IMR-90 (cell line): ENCODE measurements around the gene TNIP1. TPM values are rescaled to one million over a fixed set of nuclear protein-coding genes. Genes with fewer than 3 reads are reported as not detected.

Experiments used
- ATAC-seq: fragments of 200-7000 bp; cut with Tn5 transposase; 2 replicates; pipeline ENCODE4 v1.9.1; 2020; ENCODE audit warnings: low read depth, mild to moderate bottlenecking, moderate library complexity
- BruUV-seq: library from RNA; stranded (reverse); fragments of 400-500 nt; replicated peaks from 2 replicates; lab custom pipeline; 2021; lab: Mats Ljungman, UMichigan
- CTCF ChIA-PET: fragments of 300-600 bp; formaldehyde crosslinking; extraction: SDS; loops from one replicate; lab custom pipeline; 2021; ENCODE audit warnings: antibody characterized with exemption; lab: Yijun Ruan, JAX
- POLR2A ChIA-PET: fragments of 300-600 bp; sonication (Branson Sonifier 250); formaldehyde crosslinking; loops from one replicate; lab custom pipeline; 2022; ENCODE audit warnings: antibody characterized with exemption; ENCODE audit not compliant: unreplicated experiment; lab: Charles Lee
- DNase-seq: peaks from one replicate; pipeline ENCODE4 v3.0.0; 2013
- H2AFZ ChIP-seq: replicated peaks from 2 replicates; pipeline ENCODE3; 2013; ENCODE audit warnings: low read length, mild to moderate bottlenecking; ENCODE audit not compliant: poor library complexity
- H2AK5ac ChIP-seq: 2 replicates; pipeline ENCODE4 v1.6.1; 2013; ENCODE audit warnings: low read depth, low read length, inconsistent platforms
- H2AK9ac ChIP-seq: replicated peaks from 2 replicates; pipeline ENCODE3; 2013; ENCODE audit warnings: mild to moderate bottlenecking, low read depth, low read length, moderate library complexity; ENCODE audit not compliant: poor library complexity
- H2BK120ac ChIP-seq: 2 replicates; pipeline ENCODE4 v1.6.1; 2013; ENCODE audit warnings: low read depth, low read length, inconsistent platforms
- H2BK15ac ChIP-seq: 3 replicates; pipeline ENCODE4 v1.6.1; 2013; ENCODE audit warnings: low read depth, low read length, inconsistent platforms
- H2BK20ac ChIP-seq: 2 replicates; pipeline ENCODE4 v1.6.1; 2013; ENCODE audit warnings: low read depth, mild to moderate bottlenecking, inconsistent platforms, low read length, moderate library complexity
- H2BK5ac ChIP-seq: 2 replicates; pipeline ENCODE4 v1.6.1; 2013; ENCODE audit warnings: mild to moderate bottlenecking, low read depth, low read length, inconsistent platforms; ENCODE audit not compliant: poor library complexity, severe bottlenecking
- H3K14ac ChIP-seq: replicated peaks from 2 replicates; pipeline ENCODE4 v1.6.1; 2013; ENCODE audit warnings: low read depth, low read length, inconsistent platforms
- H3K18ac ChIP-seq: 2 replicates; pipeline ENCODE4 v1.6.1; 2013; ENCODE audit warnings: low read depth, low read length, control low read depth
- H3K23ac ChIP-seq: 2 replicates; pipeline ENCODE4 v1.6.1; 2013; ENCODE audit warnings: low read depth, low read length, inconsistent platforms
- H3K27ac ChIP-seq: 2 replicates; pipeline ENCODE4 v1.5.1; 2013; ENCODE audit warnings: mild to moderate bottlenecking, control low read depth, low read length; ENCODE audit not compliant: insufficient read depth
- H3K27me3 ChIP-seq: 2 replicates; pipeline ENCODE4 v1.6.1; 2013; ENCODE audit warnings: low read length; ENCODE audit not compliant: control insufficient read depth, insufficient read depth
- H3K36me3 ChIP-seq: 2 replicates; pipeline ENCODE4 v1.6.1; 2013; ENCODE audit warnings: low read length, mixed read lengths; ENCODE audit not compliant: control insufficient read depth, insufficient read depth
- H3K4ac ChIP-seq: 2 replicates; pipeline ENCODE4 v1.6.1; 2013; ENCODE audit warnings: low read depth, low read length, inconsistent platforms
- H3K4me1 ChIP-seq: 2 replicates; pipeline ENCODE4 v1.6.1; 2013; ENCODE audit warnings: low read length, mixed read lengths; ENCODE audit not compliant: control insufficient read depth, insufficient read depth
- H3K4me2 ChIP-seq: 2 replicates; pipeline ENCODE4 v1.6.1; 2013; ENCODE audit warnings: low read depth, mild to moderate bottlenecking, control low read depth, low read length, moderate library complexity
- H3K4me3 ChIP-seq: 2 replicates; pipeline ENCODE4 v1.5.1; 2013; ENCODE audit warnings: low read depth, mild to moderate bottlenecking, control low read depth, low read length, moderate library complexity; ENCODE audit not compliant: insufficient read depth
- H3K56ac ChIP-seq: 2 replicates; pipeline ENCODE4 v1.6.1; 2013; ENCODE audit warnings: low read length, inconsistent platforms; ENCODE audit not compliant: insufficient read depth; ENCODE audit errors: extremely low read depth
- H3K79me1 ChIP-seq, 2 experiments: 2 replicates each; pipeline ENCODE4 v1.6.1; 2013; ENCODE audit warnings: low read length in 2 of 2, inconsistent platforms in 1 of 2, low read depth in 1 of 2
- H3K9ac ChIP-seq: 2 replicates; pipeline ENCODE4 v1.6.1; 2013; ENCODE audit warnings: low read depth, low read length, control low read depth
- H3K9me1 ChIP-seq: 2 replicates; pipeline ENCODE4 v1.6.1; 2013; ENCODE audit warnings: low read length, inconsistent platforms; ENCODE audit not compliant: insufficient read depth
- H3K9me3 ChIP-seq: 2 replicates; pipeline ENCODE4 v1.6.1; 2013; ENCODE audit warnings: low read length; ENCODE audit not compliant: control insufficient read depth, insufficient read depth
- H4K20me1 ChIP-seq: 2 replicates; pipeline ENCODE4 v1.6.1; 2013; ENCODE audit warnings: low read length, inconsistent platforms; ENCODE audit not compliant: insufficient read depth
- H4K5ac ChIP-seq: 2 replicates; pipeline ENCODE4 v1.6.1; 2013; ENCODE audit warnings: mild to moderate bottlenecking, low read depth, low read length, control low read depth
- H4K8ac ChIP-seq, 2 experiments: 2 replicates each; pipeline ENCODE4 v1.6.1; 2013; ENCODE audit warnings: low read depth in 2 of 2, low read length in 2 of 2, control low read depth in 1 of 2, inconsistent platforms in 1 of 2
- H4K91ac ChIP-seq: 2 replicates; pipeline ENCODE4 v1.6.1; 2013; ENCODE audit warnings: low read depth, low read length, inconsistent platforms; ENCODE audit not compliant: insufficient read depth
- BHLHE40 ChIP-seq: fragments of 150-350 bp; IDR thresholded peaks from 2 replicates; pipeline ENCODE4 v1.6.1; 2016; ENCODE audit warnings: mild to moderate bottlenecking, low read depth, low read length
- CEBPB ChIP-seq: IDR thresholded peaks from 2 replicates; pipeline ENCODE4 v1.6.1; 2012; ENCODE audit warnings: low read depth, low read length, improper control_type of control experiment
- CHD1 ChIP-seq: IDR thresholded peaks from 2 replicates; pipeline ENCODE4 v1.6.1; 2012; ENCODE audit warnings: low read depth, low read length, improper control_type of control experiment
- FOS ChIP-seq: fragments of 150-350 bp; IDR thresholded peaks from 2 replicates; pipeline ENCODE4 v1.6.1; 2016; ENCODE audit warnings: low read depth, low read length
- MAFK ChIP-seq: IDR thresholded peaks from 2 replicates; pipeline ENCODE4 v1.6.1; 2012; ENCODE audit warnings: low read depth, low read length, improper control_type of control experiment
- MAZ ChIP-seq: IDR thresholded peaks from 2 replicates; pipeline ENCODE4 v1.6.1; 2012; ENCODE audit warnings: low read depth, mild to moderate bottlenecking, low read length, improper control_type of control experiment, moderate library complexity, borderline replicate concordance
- NFE2L2 ChIP-seq: fragments of 150-350 bp; IDR thresholded peaks from 2 replicates; pipeline ENCODE4 v1.6.1; 2016; ENCODE audit warnings: low read depth, mild to moderate bottlenecking, low read length
- POLR2A ChIP-seq: IDR thresholded peaks from 2 replicates; pipeline ENCODE4 v1.6.1; 2012; ENCODE audit warnings: mild to moderate bottlenecking, low read depth, low read length
- RAD21 ChIP-seq: IDR thresholded peaks from 2 replicates; pipeline ENCODE4 v1.6.1; 2012; ENCODE audit warnings: low read length, improper control_type of control experiment
- RCOR1 ChIP-seq: IDR thresholded peaks from 2 replicates; pipeline ENCODE4 v1.6.1; 2012; ENCODE audit warnings: mild to moderate bottlenecking, low read length, improper control_type of control experiment; ENCODE audit not compliant: insufficient replicate concordance
- RFX5 ChIP-seq: IDR thresholded peaks from 2 replicates; pipeline ENCODE4 v1.8.0; 2012; ENCODE audit warnings: low read depth, mild to moderate bottlenecking, low read length, moderate library complexity
- SMC3 ChIP-seq: fragments of 150-350 bp; IDR thresholded peaks from 2 replicates; pipeline ENCODE4 v1.6.1; 2016; ENCODE audit warnings: low read depth, mild to moderate bottlenecking, antibody characterized with exemption, low read length, moderate library complexity
- WGBS, 2 experiments: methylation state at CpG; one replicate each; pipeline versions ENCODE4 v1.1.5 to v1.1.7; 2013; ENCODE audit warnings: missing lambda C conversion rate in 2 of 2; ENCODE audit not compliant: insufficient read length in 1 of 2; ENCODE audit errors: extremely low coverage in 2 of 2; 5-methylcytosine and 5-hydroxymethylcytosine counted together
- dilution Hi-C: fragments of 300-500 bp; cut with HindIII; formaldehyde crosslinking; loops from one replicate; pipeline ENCODE4 v1.14.3; 2018; ENCODE audit warnings: low sequenced_read_pairs; ENCODE audit not compliant: unreplicated experiment
- in situ Hi-C: fragments of 300-500 bp; cut with MboI; formaldehyde crosslinking; loops from 3 replicates; pipeline ENCODE4 v1.14.3; 2019; ENCODE audit warnings: low sequenced_read_pairs, inconsistent platforms, mixed read lengths
- intact Hi-C: fragments of 100-400 bp; cut with micrococcal nuclease; formaldehyde crosslinking; loops from 2 replicates; pipeline ENCODE4 v1.10.0; 2022
- polyA plus RNA-seq, 3 experiments: library from polyadenylated mRNA; depleted of rRNA; stranded (reverse); fragments of >200 nt; gene quantifications; 2 replicates each; pipeline ENCODE4 v1.2.3, GENCODE V29; 2012; ENCODE audit warnings: low replicate concordance in 1 of 3
- total RNA-seq: library from RNA; depleted of rRNA; stranded (reverse); fragments of >200 nt; gene quantifications from 2 replicates; pipeline ENCODE4 v1.2.3, GENCODE V29; 2012
- TF ChIP-seq, protein P1 (sequence below): fragments of 150-350 bp; IDR thresholded peaks from 2 replicates; pipeline ENCODE4 v1.6.1; 2016; ENCODE audit warnings: low read depth, mild to moderate bottlenecking, low read length, moderate library complexity, borderline replicate concordance
- TF ChIP-seq, protein P2 (sequence below): fragments of 150-350 bp; IDR thresholded peaks from 2 replicates; pipeline ENCODE4 v1.6.1; 2017; ENCODE audit warnings: mild to moderate bottlenecking, antibody characterized with exemption, low read length, low read depth

TNIP1 gene
- total and polyA plus RNA-seq, 2 of the 4 experiments (the other 2 are of a cell fraction) = 63.8 to 92.8 TPM

DNA sequence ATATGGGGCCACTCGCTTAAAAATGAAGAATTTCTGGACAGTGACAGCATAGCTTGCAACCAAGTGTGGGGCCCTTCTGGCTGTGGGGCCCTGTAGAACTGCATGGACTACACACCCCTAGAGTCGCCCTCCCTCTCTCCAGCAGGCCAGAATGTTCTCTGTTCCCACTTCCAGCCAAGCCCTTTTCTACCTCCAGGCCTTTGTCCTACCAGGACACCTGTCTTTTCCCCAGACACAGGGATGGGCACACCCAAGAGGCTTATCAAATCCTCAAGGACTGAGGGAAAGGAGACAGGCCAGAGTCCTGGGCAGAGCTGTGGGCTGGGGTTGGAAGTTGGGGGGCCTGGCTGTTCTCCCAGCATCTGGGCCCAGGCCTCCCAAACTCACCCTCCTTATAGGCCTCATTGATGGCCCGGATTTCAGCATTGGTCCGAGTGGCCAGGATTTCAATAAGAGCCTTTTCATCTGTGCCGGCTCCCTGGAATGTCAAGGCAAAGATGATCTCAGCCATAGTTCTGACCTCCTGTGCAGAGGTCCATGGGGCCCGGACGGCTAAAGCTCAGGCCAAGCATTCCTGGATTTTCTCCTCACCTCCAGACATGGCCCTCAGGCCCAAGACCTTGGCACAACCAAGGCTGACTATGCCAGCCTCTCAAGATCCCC lies 38.2 kb upstream of the TNIP1 start:
- Histone ChIP-seq H4K91ac (no peak overlapping the region), H3K23ac (no peak overlapping the region), H2BK5ac (no peak overlapping the region), H3K4me1 (peaks cover 2% of the 10 kb centered on the region; the same call in 1 of the 2 replicates), H2AK5ac (no peak overlapping the region), H3K27me3 (no peaks in the 10 kb centered on the region), H2AFZ (no peak overlapping the region), H3K4me2 (no peak overlapping the region), H3K27ac (no peak overlapping the region), H3K4me3 (no peak overlapping the region), H3K18ac (no peak overlapping the region), H3K9ac (no peak overlapping the region), H3K9me1 (no peaks in the 10 kb centered on the region; the same call in 1 of the 2 replicates), H4K20me1 (peaks cover 40% of the 10 kb centered on the region), H4K8ac (no peak overlapping the region), H4K5ac (no peak overlapping the region), H3K36me3 (peaks cover 75% of the 10 kb centered on the region), H2AK9ac (no peak overlapping the region), H3K14ac (no peak overlapping the region), H3K56ac (no peak overlapping the region), H2BK15ac (no peak overlapping the region), H3K4ac (no peak overlapping the region), H2BK120ac (no peak overlapping the region), H2BK20ac (no peak overlapping the region), H3K79me1 (peaks cover 9 to 47% of the 10 kb centered on the region in 2 experiments; a peak in 2 of 4 replicates), H3K9me3 (no peaks in the 10 kb centered on the region)
- POLR2A ChIA-PET = no interaction called here
- dilution Hi-C loops = no loop called here
- no CpG with 5 or more reads among the region's 7 CpGs for WGBS, 2 experiments
- no TSS peak for BruUV-seq
- in situ Hi-C loops = loop anchor here (5.0 kb wide), 1 partner anchor 67 kb away; no protein-coding TSS in a partner anchor
- CTCF ChIA-PET = interaction anchor here (1.2 kb wide), 1 partner anchor 67 kb away, joined by 5 read pairs; no protein-coding TSS in a partner anchor
- DNase-seq (no peak), ATAC-seq (no peak)
- TF ChIP-seq RAD21 = no peak
- TF ChIP-seq CHD1 = no peak
- no peak for TF ChIP-seq BHLHE40
- no peak for TF ChIP-seq MAZ
- no peak for TF ChIP-seq FOS
- no peak for TF ChIP-seq CEBPB
- TF ChIP-seq, protein P1, sequence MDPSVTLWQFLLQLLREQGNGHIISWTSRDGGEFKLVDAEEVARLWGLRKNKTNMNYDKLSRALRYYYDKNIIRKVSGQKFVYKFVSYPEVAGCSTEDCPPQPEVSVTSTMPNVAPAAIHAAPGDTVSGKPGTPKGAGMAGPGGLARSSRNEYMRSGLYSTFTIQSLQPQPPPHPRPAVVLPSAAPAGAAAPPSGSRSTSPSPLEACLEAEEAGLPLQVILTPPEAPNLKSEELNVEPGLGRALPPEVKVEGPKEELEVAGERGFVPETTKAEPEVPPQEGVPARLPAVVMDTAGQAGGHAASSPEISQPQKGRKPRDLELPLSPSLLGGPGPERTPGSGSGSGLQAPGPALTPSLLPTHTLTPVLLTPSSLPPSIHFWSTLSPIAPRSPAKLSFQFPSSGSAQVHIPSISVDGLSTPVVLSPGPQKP = no peak
- no peak for TF ChIP-seq POLR2A
- TF ChIP-seq RFX5 = no peak
- no peak for TF ChIP-seq SMC3
- TF ChIP-seq MAFK = no peak
- TF ChIP-seq, protein P2, sequence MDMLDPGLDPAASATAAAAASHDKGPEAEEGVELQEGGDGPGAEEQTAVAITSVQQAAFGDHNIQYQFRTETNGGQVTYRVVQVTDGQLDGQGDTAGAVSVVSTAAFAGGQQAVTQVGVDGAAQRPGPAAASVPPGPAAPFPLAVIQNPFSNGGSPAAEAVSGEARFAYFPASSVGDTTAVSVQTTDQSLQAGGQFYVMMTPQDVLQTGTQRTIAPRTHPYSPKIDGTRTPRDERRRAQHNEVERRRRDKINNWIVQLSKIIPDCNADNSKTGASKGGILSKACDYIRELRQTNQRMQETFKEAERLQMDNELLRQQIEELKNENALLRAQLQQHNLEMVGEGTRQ = no peak
- no peak for TF ChIP-seq NFE2L2
- no peak for TF ChIP-seq RCOR1
- intact Hi-C loops = no loop called here
